HFFc6 (cell line): ENCODE measurements around the gene FHAD1. TPM values are rescaled to one million over a fixed set of nuclear protein-coding genes. Genes with fewer than 3 reads are reported as not detected.
"Not testable (repeated sequence)": the region's sequence is repeated elsewhere in the genome, so short reads cannot be mapped to it uniquely, and the experiment has no call there.

Experiments
- DNase-seq: peaks from one replicate; pipeline ENCODE4 v3.0.0-alpha.2; 2018
- H3K27ac Mint-ChIP-seq: 2 replicates; pipeline ENCODE4 v1.8.0; 2020; ENCODE audit warnings: mild to moderate bottlenecking, mixed read lengths
- H3K27me3 Mint-ChIP-seq: 2 replicates; pipeline ENCODE4 v1.8.0; 2021; ENCODE audit warnings: mild to moderate bottlenecking, moderate library complexity, mixed read lengths; ENCODE audit not compliant: insufficient read depth
- H3K36me3 Mint-ChIP-seq: 2 replicates; pipeline ENCODE4 v1.8.0; 2021; ENCODE audit warnings: low read depth, mixed read lengths
- H3K4me1 Mint-ChIP-seq: 2 replicates; pipeline ENCODE4 v1.8.0; 2020; ENCODE audit warnings: low read depth, mixed read lengths
- H3K4me3 Mint-ChIP-seq: 2 replicates; pipeline ENCODE4 v1.8.0; 2020; ENCODE audit warnings: mild to moderate bottlenecking, moderate library complexity, mixed read lengths
- H3K9me3 Mint-ChIP-seq: 2 replicates; pipeline ENCODE4 v1.8.0; 2020; ENCODE audit warnings: mild to moderate bottlenecking, mixed read lengths
- total RNA-seq, 6 experiments: library from RNA; stranded (reverse); fragmentation: NEBNext Ultra II Directional; extraction: Animal tissue kit (Norgen Biotek cat#: 25700); gene quantifications; 2 replicates in 1 of 6; 3 replicates in 5 of 6; pipeline ENCODE4 v1.2.3, GENCODE V29; 2021
- TF ChIP-seq, protein P1 (sequence below): fragments of 200-600 bp; sonication (generic); IDR thresholded peaks from 2 replicates; pipeline ENCODE4 v1.5.0; 2021; ENCODE audit warnings: antibody characterized with exemption, mild to moderate bottlenecking

Gene FHAD1
- total RNA-seq, 6 experiments from 2014 or later = 0.16 to 0.25 TPM; not detected in 4

GRCh38 chr1:15425521-15425920 is 178.5 kb downstream of the FHAD1 start:
- no peaks in the 10 kb centered on the region; the same call in 1 of the 2 replicates for H3K27me3 Mint-ChIP-seq
- TF ChIP-seq, protein P1, sequence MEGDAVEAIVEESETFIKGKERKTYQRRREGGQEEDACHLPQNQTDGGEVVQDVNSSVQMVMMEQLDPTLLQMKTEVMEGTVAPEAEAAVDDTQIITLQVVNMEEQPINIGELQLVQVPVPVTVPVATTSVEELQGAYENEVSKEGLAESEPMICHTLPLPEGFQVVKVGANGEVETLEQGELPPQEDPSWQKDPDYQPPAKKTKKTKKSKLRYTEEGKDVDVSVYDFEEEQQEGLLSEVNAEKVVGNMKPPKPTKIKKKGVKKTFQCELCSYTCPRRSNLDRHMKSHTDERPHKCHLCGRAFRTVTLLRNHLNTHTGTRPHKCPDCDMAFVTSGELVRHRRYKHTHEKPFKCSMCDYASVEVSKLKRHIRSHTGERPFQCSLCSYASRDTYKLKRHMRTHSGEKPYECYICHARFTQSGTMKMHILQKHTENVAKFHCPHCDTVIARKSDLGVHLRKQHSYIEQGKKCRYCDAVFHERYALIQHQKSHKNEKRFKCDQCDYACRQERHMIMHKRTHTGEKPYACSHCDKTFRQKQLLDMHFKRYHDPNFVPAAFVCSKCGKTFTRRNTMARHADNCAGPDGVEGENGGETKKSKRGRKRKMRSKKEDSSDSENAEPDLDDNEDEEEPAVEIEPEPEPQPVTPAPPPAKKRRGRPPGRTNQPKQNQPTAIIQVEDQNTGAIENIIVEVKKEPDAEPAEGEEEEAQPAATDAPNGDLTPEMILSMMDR = no peak

DNA sequence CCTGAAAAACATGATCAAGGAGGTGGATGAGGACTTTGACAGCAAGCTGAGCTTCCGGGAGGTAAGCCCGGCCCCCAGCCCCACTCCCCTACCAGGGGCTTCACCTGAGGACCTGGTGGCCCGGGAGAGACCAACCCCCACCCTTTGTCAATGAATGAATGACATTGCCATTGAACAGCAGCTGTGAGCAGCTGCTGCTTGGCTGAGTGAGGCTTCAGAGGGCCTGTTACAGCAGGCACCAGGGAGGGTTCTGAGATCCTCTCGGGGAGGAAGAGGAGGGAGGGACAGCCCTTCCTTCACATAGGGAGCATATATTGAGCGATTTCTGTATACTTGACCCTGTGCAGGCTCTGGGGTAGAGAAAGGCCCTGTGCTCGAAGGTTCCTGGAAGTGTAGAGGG is 178.9 kb downstream of the FHAD1 start:
- Mint-ChIP-seq H3K27me3 (no peaks in the 10 kb centered on the region; the same call in 1 of the 2 replicates), H3K27ac (peak overlapping the region; percentile 46; the same call in 1 of the 2 replicates), H3K36me3 (peaks cover 11% of the 10 kb centered on the region), H3K9me3 (no peaks in the 10 kb centered on the region), H3K4me1 (peaks cover 21% of the 10 kb centered on the region), H3K4me3 (no peak overlapping the region)
- TF ChIP-seq, protein P1 = no peak
- DNase-seq = no peak

More at GRCh38 chr1:15425521-15425920, 178.5 kb downstream of the FHAD1 start:
- H3K9me3 Mint-ChIP-seq = no peaks in the 10 kb centered on the region
- H3K36me3 Mint-ChIP-seq = peaks cover 14% of the 10 kb centered on the region
- no peak for DNase-seq
- H3K4me1 Mint-ChIP-seq = peaks cover 21% of the 10 kb centered on the region
- no peak overlapping the region for H3K27ac Mint-ChIP-seq
- no peak overlapping the region for H3K4me3 Mint-ChIP-seq

GRCh38 chr1:15426492-15427279 is 179.7 kb downstream of the FHAD1 start:
- no peaks in the 10 kb centered on the region; the same call in 1 of the 2 replicates for H3K27me3 Mint-ChIP-seq
- peaks cover 9% of the 10 kb centered on the region; the same call in 1 of the 2 replicates for H3K36me3 Mint-ChIP-seq
- no peaks in the 10 kb centered on the region for H3K9me3 Mint-ChIP-seq
- H3K4me1 Mint-ChIP-seq = peaks cover 21% of the 10 kb centered on the region
- no peak overlapping the region for H3K4me3 Mint-ChIP-seq
- no peak for DNase-seq
- peak overlapping the region; percentile 46 for H3K27ac Mint-ChIP-seq
- TF ChIP-seq, protein P1 = no peak

DNA sequence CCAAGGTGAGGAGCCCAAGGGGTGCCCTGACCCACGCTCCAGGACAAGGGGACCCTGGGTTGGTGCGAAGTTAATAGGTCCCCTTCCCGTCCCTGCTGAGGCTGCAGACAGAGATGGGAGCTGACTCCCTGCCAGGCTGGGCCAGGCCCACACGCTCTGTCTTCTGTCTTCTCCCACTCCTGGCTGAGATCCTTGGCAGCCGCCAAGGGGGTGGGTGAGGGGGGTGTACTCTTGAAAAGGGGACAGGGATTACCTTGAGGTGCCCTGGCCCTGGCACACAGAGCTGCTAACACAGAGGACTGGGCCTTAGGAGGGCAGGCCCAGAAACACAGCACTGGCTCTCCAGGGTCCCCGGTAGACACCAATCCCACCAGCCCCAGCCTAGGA is 180.2 kb downstream of the FHAD1 start:
- no peaks in the 10 kb centered on the region; the same call in 1 of the 2 replicates for H3K27me3 Mint-ChIP-seq
- H3K4me3 Mint-ChIP-seq = no peak overlapping the region
- peaks cover 9% of the 10 kb centered on the region; the same call in 1 of the 2 replicates for H3K36me3 Mint-ChIP-seq
- no peak for DNase-seq
- peaks cover 21% of the 10 kb centered on the region for H3K4me1 Mint-ChIP-seq
- H3K27ac Mint-ChIP-seq = no peak overlapping the region
- H3K9me3 Mint-ChIP-seq = no peaks in the 10 kb centered on the region
- TF ChIP-seq, protein P1 = no peak

- peaks cover 29% of the 10 kb centered on the region for H3K4me1 Mint-ChIP-seq
- DNase-seq, H3K9me3 Mint-ChIP-seq, H3K27ac Mint-ChIP-seq, H3K4me3 Mint-ChIP-seq, H3K27me3 Mint-ChIP-seq, H3K36me3 Mint-ChIP-seq: not testable (repeated sequence)
Observed at GRCh38 chr1:15428252-15428651, 181.2 kb downstream of the FHAD1 start.

DNA sequence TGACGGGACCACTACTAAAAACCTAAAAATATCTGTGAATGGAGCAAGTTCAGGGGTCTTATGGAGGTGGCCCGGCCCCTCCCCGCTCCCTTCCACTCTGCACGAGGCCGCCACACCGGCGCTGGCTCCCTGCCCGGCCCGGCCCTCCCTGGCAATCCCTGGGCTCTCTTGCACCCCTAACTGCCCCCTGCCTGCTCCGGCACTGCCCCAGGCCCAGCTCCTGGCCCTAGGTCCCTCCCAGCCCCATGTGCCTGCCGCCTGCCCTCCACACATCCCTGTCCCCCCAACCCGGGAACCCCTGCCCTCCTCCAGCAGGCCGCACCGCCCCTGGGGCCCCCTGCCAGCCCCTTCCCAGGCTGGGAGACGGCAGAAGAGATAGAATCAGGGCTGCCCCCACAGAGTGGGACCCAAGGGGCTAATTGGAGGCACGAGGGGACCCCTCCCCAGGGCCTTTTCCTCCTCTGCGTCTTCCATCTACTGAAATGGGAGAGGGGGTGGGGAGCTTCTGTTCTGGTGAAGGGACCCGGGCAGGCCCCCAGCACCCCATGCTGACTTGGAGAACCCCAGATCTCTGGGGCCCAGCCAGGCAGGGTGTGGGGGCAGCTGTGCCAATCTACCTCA is 181.9 kb downstream of the FHAD1 start:
- Mint-ChIP-seq H3K4me3 (no peak overlapping the region), H3K36me3 (peaks cover 9% of the 10 kb centered on the region; the same call in 1 of the 2 replicates), H3K27ac (no peak overlapping the region), H3K9me3 (no peaks in the 10 kb centered on the region), H3K27me3 (no peaks in the 10 kb centered on the region; the same call in 1 of the 2 replicates), H3K4me1 (peaks cover 33% of the 10 kb centered on the region)
- TF ChIP-seq, protein P1 = no peak
- DNase-seq = no peak
